Occipital lobe (tissue), 2 donors: Measurements from ENCODE around the gene ZNF414. TPM values are rescaled to one million over a fixed set of nuclear protein-coding genes. Genes with fewer than 3 reads are reported as not detected.
"Not testable (repeated sequence)": the region's sequence is repeated elsewhere in the genome, so short reads cannot be mapped to it uniquely, and the experiment has no call there.

Experiments used
- DNase-seq: peaks from one replicate; lab custom pipeline; 2025; lab: John Stamatoyannopoulos, UW
- total RNA-seq: library from RNA; depleted of rRNA; stranded (reverse); fragments of >200 nt; gene quantifications from one replicate; pipeline ENCODE4 v1.2.3, GENCODE V29; 2014

ZNF414 gene, protein sequence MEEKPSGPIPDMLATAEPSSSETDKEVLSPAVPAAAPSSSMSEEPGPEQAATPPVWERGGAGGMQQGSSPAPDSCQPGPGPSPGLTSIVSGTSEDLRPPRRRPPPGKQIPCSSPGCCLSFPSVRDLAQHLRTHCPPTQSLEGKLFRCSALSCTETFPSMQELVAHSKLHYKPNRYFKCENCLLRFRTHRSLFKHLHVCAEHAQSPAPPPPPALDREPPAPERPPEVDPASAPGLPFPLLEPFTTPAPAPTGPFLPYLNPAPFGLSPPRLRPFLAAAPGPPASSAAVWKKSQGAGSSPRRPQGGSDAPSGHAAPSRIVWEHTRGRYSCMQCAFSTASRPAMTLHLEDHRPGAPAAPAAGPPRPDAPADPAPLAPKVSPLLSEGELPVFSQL
- 1.6 TPM for total RNA-seq

DNA sequence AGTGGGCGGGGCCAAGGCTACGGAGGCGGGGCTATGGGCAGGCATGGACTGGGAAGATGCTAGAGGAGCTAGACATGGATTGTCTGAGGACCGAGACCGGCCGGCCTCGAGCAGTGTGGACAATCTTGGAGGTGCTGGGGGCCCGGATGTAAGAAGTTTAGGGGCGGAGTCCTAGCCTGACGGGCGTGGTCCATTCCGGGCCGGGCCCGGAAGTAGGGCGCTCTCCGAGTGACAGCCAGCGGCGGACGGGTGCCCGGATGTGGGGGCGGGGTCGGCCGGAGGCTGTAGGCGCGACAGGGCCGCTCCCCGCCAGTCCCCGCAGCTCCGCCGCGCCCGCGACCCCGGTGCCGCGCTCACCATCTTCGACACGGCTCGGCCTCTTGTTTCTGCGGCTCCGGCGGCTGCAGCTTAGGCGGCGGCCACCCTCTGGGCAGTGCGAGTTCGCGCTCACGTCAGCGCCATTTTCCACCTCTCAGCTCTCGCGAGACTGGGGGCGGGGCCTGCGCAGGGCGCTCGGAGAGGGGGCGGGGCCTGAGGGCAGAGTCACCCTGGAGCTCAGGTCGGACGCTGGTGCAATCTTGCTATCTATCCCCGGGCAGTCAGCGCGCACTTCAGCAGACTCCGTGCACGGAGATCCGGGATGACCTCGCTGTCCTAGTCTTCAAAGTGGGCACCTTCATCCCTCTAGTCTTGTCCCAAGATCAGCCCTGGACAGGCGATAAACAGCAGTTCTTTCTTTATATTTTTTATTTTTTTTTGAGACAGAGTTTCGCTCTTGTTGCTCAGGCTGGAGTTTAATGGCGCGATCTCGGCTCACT is at the start of gene ZNF414:
Gene ZNF414, minus strand, starts transcription at position 481 of the 818 bp plus-strand sequence. Its CDS starts 121 bp downstream, at position 360.
- peak; percentile 94 for DNase-seq

DNA sequence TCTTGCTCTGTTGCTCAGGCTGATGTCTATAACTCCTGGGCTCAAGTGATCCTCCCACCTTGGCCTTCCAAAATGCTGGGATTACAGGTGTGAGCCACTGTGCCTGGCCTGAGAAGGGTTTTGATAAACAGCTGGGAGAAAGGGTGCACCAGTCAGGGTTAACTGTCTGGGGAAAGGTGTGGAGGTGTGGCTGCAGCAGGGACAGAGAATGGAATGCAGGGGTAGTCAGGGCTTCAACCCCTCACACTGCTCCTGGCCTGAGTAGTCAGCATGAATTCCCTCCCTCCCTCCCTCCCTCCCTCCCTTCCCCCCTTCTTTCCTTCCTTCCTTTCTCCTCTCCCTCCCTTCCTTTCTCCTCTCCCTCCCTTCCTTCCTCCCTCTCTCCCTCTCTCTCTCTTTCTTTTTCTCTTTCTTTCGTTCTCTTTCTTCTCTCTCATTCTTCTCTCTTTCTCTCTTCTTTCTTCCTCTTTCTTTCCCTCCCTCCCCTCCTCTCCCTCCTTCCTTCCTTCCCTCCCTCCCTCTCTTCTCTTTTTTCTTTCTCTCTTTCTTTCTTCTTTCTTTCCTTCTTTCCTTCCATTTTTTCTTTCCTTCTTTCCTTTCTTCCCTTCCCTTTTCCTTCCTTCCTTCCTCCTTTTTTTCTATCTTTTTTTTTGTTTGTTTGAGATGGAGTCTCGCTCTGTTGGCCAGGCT is 47.3 kb upstream of the ZNF414 start:
- no peak for DNase-seq

DNA sequence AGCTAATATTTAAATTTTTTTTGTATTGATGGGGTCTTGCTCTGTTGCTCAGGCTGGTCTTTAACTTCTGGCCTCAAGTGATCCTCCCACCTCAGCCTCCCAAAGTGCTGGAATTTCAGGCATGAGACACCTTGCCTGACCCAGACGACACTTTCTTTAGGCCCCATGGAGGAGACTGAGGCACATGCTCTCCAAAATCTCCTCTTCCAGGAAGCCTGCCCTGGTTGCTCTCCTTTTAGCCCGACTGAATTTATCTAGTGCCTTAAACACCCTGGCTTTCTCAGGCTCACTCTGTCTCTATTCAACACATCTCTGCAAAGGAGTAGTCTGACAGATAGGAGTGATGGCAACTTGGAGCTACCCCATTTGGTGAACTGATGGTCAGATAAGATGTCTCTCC is 44.4 kb upstream of the ZNF414 start:
- DNase-seq: no peak

DNA sequence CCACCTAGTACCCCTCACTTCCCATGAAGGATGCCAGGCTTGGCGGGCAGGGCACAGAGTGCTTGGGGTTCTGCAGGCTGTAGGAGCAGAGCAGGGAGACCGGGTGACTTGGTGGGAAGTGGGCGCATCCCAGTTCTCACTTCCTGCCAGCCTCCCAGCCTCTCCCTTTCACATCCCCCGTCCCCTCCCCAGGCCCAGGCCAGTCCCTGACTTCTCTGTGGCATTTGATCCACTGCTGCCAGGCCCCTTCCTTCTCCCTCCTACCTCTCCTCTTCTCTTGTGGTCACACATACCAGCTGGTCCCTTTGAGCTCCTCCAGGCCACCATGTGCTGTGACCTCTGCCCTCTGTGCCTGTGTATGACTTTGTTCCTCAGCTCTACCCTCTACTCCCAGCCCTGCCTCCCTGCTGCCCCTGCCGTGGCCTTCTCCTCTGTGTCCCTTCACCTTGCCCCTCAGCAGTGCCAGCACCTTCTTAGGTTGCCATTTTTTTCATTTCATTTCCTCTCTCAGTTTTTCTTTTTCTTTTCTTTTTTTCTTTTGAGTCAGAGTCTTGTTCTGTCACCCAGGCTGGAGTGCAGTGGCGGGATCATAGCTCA is 43.8 kb upstream of the ZNF414 start:
- DNase-seq: no peak

DNA sequence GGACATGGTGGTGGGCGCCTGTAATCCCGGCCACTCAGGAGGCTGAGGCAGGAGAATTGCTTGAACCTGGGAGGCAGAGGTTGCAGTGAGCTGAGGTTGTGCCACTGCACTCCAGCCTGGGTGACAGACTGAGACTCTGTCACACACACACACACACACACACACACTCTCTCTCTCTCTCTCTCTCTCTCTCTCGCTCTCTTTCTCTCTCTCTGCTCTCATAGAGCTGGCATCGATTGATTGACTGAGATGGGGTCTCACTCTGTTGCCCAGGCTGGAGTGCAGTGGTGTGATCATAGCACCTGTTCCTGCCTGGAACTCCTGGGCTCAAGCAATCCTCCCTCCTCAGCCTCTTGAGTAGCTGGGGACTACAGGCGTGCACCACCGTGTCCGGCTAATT is 39.8 kb upstream of the ZNF414 start:
- DNase-seq: not testable (repeated sequence)

DNA sequence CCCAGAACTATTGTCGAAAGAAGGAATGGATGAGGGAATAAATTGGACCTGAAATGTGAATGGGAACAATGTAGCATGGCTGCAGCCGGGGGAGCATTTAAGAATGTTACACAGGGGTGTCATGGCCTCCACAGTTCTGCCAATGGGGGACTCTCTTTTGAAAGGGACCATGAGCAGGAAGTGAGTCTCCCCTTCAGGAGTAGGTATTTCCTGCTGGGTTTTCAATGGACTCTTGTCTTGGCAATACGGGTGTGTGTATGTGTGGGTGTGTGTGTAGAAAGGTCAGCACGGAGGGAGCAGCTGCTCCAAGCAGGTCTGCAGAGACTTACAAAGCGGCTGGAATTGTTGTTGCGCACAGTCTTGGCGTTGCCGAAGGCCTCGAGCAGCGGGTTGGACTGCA is 38.8 kb upstream of the ZNF414 start:
- no peak for DNase-seq

DNA sequence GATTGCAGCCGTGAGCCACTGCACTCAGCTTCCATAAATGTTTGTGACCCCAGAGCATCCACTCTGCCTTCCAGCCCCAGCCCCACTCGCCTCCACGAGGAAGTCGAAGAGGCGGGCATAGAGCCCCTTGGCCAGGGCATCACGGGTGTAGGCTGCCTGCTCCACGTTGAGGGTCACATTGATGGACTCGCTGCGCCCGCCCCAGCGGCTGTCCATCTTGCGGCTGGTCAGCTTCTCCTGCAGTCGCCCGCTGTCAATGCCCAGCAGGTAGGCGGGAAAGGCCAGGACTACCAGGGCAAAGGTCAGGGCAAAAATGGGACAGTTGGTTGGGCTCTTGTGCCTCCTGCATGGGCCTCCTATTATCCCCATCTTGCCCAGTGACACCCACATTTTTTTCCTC is 36.1 kb upstream of the ZNF414 start:
- no peak for DNase-seq

DNA sequence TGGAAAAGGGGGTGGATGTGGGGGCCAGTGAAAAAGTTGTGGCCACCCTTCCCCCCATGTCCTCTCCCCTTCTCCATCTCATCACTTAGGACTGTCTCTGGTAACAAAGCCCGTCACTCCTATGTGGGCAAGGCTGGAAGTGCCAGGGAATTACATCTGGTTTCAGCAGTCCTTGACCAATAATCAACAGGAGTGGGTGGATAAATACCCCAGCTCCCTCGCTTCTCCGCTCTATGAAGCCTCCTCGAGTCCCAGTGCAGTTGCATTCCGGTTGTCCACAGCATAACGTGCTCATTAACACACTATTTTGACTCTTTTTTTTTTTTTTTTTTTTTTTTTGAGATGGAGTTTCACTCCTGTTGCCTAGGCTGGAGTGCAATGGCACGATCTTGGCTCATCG is 31.8 kb upstream of the ZNF414 start:
- DNase-seq: no peak

DNA sequence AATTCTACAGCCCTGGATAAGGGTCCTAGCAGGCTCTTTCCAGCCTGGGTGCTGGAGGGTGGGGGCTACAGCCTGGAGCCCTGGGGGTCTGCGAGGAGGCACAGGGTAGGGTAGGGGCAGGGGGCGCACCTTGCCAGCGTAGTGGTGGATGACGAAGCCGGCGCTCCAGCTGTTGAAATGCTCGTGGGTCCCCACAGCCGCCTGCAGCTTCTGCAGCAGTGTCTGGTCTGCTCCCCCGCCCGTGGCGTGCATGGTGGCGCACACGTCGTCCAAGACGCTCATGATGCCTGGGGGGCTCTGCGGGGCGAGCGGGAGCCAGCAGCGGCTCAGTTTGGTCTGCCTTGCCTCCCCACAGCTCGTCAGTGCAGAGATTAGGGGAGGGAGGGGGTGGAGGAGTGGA is 30.2 kb upstream of the ZNF414 start:
- DNase-seq: no peak

DNA sequence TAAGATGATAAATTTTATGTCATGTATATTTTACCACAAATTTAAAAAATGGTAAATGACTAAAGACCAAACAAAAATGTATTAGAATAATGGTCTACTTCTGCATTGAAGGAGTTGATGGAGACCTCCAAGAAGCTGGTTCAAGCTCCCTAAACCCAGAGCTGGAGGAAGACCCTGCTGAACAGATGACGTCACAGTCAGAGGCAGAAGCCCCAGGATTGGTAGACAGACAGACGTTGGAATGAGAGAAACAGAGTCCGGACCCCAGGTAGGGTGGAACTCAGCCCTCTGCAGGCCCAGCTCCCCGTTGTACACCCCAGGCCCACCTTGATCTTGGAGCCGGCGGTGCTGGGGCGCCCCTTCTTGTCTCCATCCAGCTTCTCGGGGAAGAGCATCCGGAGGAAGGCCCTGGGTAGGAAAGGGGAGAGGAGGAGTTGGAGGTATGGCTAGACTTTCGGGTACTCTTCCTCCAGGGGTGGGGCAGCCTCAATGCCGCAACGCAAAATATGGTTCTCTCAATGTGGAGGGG is 25.7 kb upstream of the ZNF414 start:
- DNase-seq: no peak

DNA sequence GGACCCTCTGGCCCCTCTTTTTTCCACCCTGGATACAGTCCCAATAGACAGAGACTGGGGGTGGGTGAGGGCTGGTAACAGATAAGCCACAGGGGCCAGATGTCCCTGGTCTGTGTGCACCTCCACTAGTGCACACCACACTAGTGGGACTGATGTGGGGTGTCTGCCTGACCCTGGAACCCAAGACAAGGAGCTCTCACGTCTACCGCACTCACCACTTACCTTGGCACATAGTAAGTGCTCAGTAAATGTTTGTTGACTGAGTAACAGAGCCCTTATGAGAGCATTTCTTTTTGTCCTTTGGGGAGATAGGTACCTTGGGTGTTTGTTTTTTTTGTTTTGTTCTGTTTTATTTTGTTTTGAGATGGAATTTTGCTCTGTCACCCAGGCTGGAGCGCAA is 23.1 kb upstream of the ZNF414 start:
- DNase-seq: no peak

DNA sequence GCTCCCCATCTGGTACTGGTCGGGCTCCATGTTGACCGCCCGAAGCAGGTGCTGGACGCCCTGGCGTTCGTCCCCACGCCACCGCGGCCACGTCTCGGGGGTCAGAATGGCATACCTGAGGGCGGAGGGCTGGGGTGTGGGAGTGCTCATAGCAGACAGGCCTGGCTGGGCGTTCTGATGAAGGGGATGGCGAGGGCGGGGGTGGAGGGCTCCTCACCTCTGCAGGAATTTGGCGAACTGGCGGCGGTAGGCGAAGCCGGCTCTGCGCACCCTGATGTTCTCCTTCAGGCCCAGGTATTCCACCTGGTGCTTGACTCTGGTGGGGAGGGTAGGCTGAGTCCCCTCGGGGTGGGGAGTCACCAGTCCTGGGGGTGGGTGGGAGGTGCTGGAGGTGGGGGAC is 22.3 kb upstream of the ZNF414 start:
- no peak for DNase-seq

DNA sequence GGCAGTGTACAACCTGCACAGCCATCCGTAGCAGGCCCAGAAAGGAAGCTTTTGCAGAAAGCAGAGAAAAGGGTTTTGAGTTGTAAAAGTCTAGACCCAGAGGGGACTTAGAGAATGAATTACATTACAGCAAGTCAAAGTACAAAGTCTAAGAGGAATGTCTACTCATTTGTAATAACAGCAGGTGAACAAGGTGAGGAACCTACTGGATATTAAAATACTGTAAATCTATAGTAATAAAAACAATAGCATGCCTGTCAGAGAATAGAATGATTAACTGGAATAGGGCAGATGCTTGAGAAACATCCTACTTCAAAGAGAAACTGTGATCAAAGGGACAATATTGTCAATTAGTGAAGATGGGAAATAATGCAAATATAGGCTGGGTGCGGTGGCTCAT is 18.3 kb upstream of the ZNF414 start:
- DNase-seq: no peak

DNA sequence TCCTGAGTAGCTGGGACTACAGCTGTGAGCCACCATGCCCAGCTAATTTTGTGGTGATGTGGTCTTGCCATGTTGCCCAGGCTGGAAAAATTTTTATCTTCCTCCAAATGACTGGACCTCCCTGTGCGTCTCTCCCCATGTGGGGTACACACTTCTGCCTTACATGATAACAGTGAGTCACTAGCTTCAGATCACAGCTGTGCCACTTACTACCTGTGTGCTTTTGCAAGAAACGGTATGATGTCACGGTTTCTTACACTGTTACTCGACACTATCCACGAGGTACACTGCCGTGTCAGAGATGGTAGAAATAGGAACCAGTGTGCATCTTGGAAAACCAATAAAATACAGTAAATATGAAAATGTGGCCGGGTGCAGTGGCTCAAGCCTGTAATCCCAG is 17.5 kb upstream of the ZNF414 start:
- DNase-seq: no peak

DNA sequence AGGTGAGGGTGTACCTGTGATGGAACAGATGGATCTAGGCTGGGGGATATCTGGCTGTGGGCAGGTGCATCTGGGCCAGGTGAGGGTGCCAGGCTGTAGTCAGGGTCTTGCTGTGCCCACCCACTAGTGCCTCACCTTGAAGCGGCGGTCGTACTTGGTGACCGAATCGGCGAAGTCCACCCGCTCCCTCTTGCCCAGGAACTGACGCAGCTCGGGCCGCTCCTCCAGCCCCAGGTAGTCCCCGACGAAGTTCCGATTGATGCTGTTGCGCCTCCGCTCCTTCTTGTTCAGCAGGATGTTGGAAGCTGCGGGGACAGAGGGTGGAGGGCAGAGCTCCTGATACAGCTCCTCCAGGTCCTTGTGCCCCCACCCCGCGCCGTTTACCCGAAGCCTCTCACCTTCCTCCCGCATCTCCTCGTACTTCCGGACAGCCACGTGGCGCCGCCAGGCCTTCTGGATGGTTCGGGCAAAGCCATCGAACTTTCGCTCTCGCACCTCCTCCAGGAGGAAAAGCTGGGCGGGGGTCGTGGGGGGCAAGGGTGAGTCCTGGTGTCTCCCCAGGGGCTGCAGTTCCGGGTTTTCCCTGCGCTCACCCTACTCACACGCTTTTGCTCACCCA is 16.2 kb upstream of the ZNF414 start:
- no peak for DNase-seq

DNA sequence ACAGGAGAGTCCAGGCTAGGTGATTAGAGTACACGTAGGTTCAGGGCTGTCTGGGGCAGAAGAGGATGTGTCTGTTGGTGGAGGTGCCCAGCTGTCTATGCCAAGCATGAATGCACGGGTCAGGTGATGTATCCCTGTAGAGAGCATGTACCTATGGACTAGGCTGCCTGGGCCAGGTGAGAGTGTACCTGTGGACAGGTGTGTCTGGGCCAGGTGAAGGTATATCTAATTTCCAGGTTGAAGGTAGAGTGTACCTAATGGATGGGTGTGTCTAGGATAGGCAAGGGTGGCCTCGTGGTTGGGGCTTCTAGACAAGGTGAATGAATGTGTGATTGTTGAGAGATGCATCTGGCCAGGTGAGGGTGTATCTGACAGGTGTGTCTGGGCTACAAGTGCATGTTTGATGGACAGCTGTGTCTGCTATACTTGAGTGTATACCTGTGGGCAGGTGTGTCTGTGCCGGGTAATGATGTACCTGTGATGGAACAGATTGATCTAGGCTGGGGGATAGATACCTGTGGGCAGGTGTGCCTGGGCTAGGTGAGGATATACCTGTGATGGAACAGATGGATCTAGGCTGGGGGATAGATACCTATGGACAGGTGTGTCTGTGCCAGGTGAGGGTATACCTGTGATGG is 15.5 kb upstream of the ZNF414 start:
- DNase-seq: no peak

DNA sequence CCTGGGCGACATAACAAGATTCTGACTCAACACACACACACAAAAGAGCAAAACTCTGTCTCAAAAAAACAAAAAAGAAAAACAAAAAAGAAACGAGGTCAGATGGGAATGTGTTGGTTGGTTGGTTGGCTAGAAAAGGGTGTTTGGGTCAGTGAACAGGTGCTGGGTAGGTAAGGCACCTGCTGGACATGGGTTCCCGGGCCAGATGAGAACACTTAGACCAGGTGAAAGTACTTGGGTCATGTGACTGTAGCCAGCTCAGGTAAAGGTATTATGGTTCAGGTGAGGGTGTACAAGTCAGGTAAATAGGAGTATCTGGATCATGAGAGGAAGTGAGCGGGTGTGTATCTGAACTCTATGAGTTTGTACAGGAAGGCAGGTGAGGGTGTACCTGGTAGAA is 14.5 kb upstream of the ZNF414 start:
- no peak for DNase-seq

DNA sequence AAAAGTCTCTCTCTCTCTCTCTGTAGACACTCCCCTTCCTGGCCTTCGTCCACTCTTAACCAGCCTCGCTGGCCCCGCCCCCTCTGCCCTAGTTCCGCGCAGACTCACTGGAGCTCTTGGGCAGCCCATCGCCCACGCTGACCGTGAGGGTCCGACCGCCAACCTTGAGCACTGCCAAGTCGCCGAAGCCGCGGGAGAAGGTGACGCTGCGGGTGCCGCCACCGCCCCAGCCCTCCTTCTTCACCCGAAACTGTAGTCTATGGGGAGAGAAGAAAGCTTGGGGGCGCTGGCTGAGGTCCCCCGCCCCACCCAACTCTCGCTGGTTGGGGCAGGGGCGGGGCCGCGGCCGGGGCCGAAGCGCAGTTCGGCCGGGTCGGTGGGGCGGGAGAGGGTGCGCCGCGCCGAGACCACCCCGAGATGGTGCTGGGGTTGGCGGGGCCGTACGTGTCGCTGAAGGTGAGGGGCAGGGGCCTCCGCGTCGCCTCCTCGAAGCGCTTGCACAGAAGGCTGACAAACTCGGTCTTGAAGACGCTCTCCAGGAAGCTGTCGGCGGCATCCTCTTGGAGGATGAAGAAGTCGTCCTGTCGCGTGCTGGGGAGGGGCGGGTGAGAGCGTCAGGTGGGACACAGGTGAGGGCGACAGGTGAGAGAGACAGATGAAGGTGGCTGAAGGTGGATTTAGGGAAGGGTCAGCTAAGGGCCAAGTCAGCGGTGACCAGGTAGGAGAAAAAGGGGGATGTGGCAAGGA is 12.6 kb upstream of the ZNF414 start:
- peak; percentile 68 for DNase-seq

DNA sequence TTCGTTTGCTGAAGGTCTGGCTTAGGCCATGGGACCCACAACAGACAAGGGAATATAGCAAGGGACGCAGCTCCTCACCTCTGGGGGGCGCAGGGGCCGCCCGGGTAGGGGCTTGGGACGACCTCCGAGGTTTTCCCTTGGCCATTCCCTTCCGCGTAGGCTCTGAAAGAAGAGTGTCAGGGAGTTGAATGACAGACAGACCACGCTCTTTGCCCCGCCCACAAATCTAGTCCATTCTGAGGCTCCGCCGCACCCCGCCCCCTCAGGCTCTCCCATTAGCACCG is 11.4 kb upstream of the ZNF414 start:
- no peak for DNase-seq

DNA sequence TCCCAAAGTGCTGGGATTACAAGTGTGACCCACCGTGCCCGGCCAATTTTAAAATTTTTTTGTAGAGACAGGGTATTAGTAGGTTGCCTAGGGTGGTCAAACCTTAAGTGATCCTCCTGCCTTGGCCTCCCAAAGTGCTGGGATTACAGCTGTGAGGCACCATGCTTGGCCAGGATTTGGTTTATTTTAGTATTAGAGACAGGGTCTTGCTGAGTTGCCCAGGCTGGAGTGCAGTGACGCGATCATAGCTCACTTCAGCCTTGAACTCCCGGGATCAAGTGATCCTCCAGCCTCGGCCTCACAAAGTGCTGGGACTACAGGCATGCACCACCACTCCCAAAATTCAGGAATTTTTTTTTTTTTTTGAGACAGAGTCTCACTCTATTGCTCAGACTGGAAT is 5.4 kb upstream of the ZNF414 start:
- DNase-seq: no peak
